GM12878 (cell line): ENCODE results near the gene MAP1LC3B.

Experiments used
- ATF7 ChIP-seq: fragments of 450-650 bp; IDR thresholded peaks from 2 replicates; pipeline ENCODE4 v1.6.1; 2016; ENCODE audit warnings: low read depth, mild to moderate bottlenecking
- CHD1 ChIP-seq: IDR thresholded peaks from 2 replicates; pipeline ENCODE4 v1.6.1; 2012; ENCODE audit warnings: low read depth, low read length, improper control_type of control experiment
- EGR1 ChIP-seq, 2 experiments: IDR thresholded peaks; 1 replicate in 1 of 2; 2 replicates in 1 of 2; pipeline ENCODE4 v1.6.1; 2011 to 2012; ENCODE audit warnings: low read depth in 2 of 2, low read length in 2 of 2, borderline replicate concordance in 1 of 2, mild to moderate bottlenecking in 1 of 2, moderate library complexity in 1 of 2
- EZH2 ChIP-seq: IDR thresholded peaks from 2 replicates; pipeline ENCODE4 v1.6.1; 2012; ENCODE audit warnings: low read depth, mild to moderate bottlenecking, control low read depth, inconsistent platforms, low read length, borderline replicate concordance; ENCODE audit not compliant: control insufficient read depth
- POLR2A ChIP-seq: IDR thresholded peaks from 2 replicates; pipeline ENCODE4 v1.6.1; 2011; ENCODE audit warnings: low read depth, mild to moderate bottlenecking, low read length
- POLR2AphosphoS5 ChIP-seq: IDR thresholded peaks from 2 replicates; pipeline ENCODE4 v1.6.1; 2011; ENCODE audit warnings: mild to moderate bottlenecking, low read length, inconsistent platforms
- TCF3 ChIP-seq: IDR thresholded peaks from 2 replicates; pipeline ENCODE4 v1.6.1; 2012; ENCODE audit warnings: low read depth, mild to moderate bottlenecking, low read length, borderline replicate concordance; ENCODE audit not compliant: insufficient read depth
- YBX1 ChIP-seq: fragments of 450-650 bp; IDR thresholded peaks from 2 replicates; pipeline ENCODE4 v1.6.1; 2016; ENCODE audit warnings: antibody characterized with exemption
- ZNF274 ChIP-seq: IDR thresholded peaks from one replicate; pipeline ENCODE4 v1.8.0; 2011; ENCODE audit not compliant: insufficient read length, insufficient read depth
- TF ChIP-seq, protein P1 (sequence below): IDR thresholded peaks from 2 replicates; pipeline ENCODE4 v1.6.1; 2012; ENCODE audit warnings: mild to moderate bottlenecking, low read depth, low read length
- TF ChIP-seq, protein P2 (sequence below), 3 experiments: IDR thresholded peaks in 2 of 3; conservative IDR thresholded peaks in 1 of 3; 2 replicates each; pipeline ENCODE4 v1.5.1; 2011; ENCODE audit warnings: low read depth in 3 of 3, low read length in 3 of 3, mild to moderate bottlenecking in 3 of 3, control low read depth in 2 of 3, moderate library complexity in 2 of 3, inconsistent platforms in 1 of 3, mixed read lengths in 1 of 3; ENCODE audit not compliant: control insufficient read depth in 2 of 3, insufficient read depth in 1 of 3; ENCODE audit errors: extremely low read depth in 1 of 3
- TF ChIP-seq, protein P3 (sequence below): IDR thresholded peaks from 2 replicates; pipeline ENCODE4 v1.6.1; 2011; ENCODE audit warnings: low read depth, mild to moderate bottlenecking, low read length, moderate library complexity, borderline replicate concordance; ENCODE audit errors: extremely low read depth

DNA sequence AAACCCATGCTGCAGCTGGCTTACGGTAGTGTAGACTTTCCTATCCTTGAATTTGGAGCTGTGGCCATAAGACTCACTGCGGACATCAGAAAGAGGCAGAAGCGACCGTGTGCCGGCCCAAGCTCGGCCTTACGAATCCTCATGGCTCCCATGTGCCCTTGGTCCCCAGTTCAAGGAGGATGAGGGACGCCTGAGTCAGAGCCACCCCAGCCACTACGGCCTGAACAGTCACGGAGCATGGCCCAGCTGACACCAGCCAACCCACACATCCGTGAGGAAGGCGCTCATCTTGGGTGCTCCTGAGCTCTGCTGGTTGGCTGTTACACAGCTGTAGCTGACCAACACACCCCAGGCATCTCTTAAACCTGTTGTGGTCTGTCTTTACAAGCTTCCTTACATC, 56.7 kb downstream of the MAP1LC3B start:
- TF ChIP-seq ATF7 (no peak), CHD1 (no peak), EGR1 (IDR thresholded peaks at IDR 0.05; ENCODE audit: borderline replicate concordance in 1 of 2, low read depth in 2 of 2, low read length in 2 of 2) (no peak), ZNF274 (no peak), POLR2A (no peak), YBX1 (no peak), POLR2AphosphoS5 (no peak), EZH2 (no peak), TCF3 (no peak)
- TF ChIP-seq, protein P1, sequence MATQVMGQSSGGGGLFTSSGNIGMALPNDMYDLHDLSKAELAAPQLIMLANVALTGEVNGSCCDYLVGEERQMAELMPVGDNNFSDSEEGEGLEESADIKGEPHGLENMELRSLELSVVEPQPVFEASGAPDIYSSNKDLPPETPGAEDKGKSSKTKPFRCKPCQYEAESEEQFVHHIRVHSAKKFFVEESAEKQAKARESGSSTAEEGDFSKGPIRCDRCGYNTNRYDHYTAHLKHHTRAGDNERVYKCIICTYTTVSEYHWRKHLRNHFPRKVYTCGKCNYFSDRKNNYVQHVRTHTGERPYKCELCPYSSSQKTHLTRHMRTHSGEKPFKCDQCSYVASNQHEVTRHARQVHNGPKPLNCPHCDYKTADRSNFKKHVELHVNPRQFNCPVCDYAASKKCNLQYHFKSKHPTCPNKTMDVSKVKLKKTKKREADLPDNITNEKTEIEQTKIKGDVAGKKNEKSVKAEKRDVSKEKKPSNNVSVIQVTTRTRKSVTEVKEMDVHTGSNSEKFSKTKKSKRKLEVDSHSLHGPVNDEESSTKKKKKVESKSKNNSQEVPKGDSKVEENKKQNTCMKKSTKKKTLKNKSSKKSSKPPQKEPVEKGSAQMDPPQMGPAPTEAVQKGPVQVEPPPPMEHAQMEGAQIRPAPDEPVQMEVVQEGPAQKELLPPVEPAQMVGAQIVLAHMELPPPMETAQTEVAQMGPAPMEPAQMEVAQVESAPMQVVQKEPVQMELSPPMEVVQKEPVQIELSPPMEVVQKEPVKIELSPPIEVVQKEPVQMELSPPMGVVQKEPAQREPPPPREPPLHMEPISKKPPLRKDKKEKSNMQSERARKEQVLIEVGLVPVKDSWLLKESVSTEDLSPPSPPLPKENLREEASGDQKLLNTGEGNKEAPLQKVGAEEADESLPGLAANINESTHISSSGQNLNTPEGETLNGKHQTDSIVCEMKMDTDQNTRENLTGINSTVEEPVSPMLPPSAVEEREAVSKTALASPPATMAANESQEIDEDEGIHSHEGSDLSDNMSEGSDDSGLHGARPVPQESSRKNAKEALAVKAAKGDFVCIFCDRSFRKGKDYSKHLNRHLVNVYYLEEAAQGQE: no peak
- TF ChIP-seq, protein P2, sequence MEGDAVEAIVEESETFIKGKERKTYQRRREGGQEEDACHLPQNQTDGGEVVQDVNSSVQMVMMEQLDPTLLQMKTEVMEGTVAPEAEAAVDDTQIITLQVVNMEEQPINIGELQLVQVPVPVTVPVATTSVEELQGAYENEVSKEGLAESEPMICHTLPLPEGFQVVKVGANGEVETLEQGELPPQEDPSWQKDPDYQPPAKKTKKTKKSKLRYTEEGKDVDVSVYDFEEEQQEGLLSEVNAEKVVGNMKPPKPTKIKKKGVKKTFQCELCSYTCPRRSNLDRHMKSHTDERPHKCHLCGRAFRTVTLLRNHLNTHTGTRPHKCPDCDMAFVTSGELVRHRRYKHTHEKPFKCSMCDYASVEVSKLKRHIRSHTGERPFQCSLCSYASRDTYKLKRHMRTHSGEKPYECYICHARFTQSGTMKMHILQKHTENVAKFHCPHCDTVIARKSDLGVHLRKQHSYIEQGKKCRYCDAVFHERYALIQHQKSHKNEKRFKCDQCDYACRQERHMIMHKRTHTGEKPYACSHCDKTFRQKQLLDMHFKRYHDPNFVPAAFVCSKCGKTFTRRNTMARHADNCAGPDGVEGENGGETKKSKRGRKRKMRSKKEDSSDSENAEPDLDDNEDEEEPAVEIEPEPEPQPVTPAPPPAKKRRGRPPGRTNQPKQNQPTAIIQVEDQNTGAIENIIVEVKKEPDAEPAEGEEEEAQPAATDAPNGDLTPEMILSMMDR (IDR thresholded peaks at IDR 0.05 in 2 of 3, conservative IDR thresholded peaks at IDR 0.05 in 1 of 3; ENCODE audit: control insufficient read depth in 2 of 3, extremely low read depth in 1 of 3, insufficient read depth in 1 of 3, low read depth in 3 of 3, low read length in 3 of 3): no peak
- TF ChIP-seq, protein P3, sequence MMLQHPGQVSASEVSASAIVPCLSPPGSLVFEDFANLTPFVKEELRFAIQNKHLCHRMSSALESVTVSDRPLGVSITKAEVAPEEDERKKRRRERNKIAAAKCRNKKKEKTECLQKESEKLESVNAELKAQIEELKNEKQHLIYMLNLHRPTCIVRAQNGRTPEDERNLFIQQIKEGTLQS: no peak
